LHCN-M2 (cell line): ENCODE results near the gene ZNF784. TPM values are rescaled to one million over a fixed set of nuclear protein-coding genes. Genes with fewer than 3 reads are reported as not detected.

ENCODE experiments used
- DNase-seq: peaks from one replicate; pipeline ENCODE4 v3.0.0-alpha.2; 2012; ENCODE audit warnings: low read depth
- total RNA-seq: library from RNA; depleted of rRNA; stranded (reverse); fragments of >200 nt; gene quantifications from 2 replicates; pipeline ENCODE4 v1.2.3, GENCODE V29; 2014

Gene ZNF784
- total RNA-seq, 1 experiment from 2014 or later = 5.5 TPM

- peak; percentile 68 for DNase-seq
These were observed 18.9 kb upstream of the ZNF784 start, which contains the start of gene ZNF581 for GRCh38 chr19:55643003-55643886. Gene ZNF581, plus strand, starts transcription at chr19:55643649. Its CDS starts 923 bp downstream, at chr19:55644572.

- no peak for DNase-seq
These were observed 18.0 kb upstream of the ZNF784 start for GRCh38 chr19:55642153-55643002.

- no peak for DNase-seq
These were observed 17.2 kb upstream of the ZNF784 start for GRCh38 chr19:55641426-55642152.

- DNase-seq = peak; percentile 69
These were observed 16.4 kb upstream of the ZNF784 start, which contains the start of gene ZNF580 for GRCh38 chr19:55640577-55641425. Gene ZNF580, plus strand, starts transcription at chr19:55641002. Its CDS starts 1,507 bp downstream, at chr19:55642509.

DNA sequence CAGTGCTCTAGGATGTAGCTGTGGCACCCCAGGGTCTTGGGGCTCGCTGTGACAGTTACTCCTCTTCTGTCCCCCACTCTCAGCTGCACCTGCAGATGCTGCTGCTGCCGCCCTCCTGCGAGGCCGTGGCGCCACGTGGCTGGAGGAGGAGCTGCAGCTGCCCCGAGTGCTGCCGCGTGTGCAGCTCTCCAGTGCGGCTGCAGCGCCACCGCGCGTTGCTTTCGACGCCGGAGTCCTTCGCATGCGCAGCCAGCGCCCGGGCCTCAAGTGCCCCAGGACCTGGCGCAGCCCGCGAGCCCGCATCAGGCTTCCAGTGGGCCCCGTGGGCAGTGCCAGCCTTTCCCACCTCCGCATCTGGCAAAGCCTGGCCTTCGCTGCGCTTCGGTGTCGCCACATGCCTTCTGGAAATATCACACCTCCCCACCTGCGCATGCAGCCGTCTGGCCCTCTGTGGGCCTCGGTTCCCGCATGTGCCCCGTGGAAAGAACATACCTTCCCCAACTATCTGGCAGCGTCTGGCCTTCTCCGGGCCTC is 15.7 kb upstream of the ZNF784 start:
- peak; percentile 78 for DNase-seq

DNA sequence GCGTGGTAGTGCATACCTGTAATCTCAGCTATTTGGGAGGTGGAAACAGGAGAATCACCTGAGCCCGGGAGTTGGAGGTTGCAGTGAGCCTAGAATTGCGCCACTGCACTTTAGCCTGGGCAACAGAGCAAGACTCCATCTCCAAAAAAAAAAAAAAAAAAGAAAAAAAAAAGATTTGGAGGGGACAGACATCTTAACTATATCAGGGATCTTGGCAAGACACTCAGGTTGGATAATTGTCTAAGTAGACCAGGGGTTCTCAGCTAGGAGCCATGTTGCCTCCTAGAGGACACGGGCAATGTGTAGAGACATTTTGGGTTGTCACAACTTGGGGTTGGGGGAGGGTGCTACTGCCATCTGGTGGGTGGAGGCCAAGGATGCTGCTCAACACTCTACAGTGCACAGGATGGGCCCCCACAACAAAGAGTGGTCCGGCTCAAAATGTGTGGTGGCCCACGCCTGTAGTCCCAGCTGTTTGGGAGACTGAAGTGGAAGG is 14.5 kb upstream of the ZNF784 start:
- peak; percentile 56 for DNase-seq

GRCh38 chr19:55637534-55637933 is 13.2 kb upstream of the ZNF784 start:
- DNase-seq = no peak

- DNase-seq = no peak
These were observed 12.4 kb upstream of the ZNF784 start for GRCh38 chr19:55636723-55637122.

- DNase-seq = no peak
These were observed 11.6 kb upstream of the ZNF784 start for GRCh38 chr19:55635856-55636440.

GRCh38 chr19:55635334-55635717 is 11.0 kb upstream of the ZNF784 start:
- DNase-seq = no peak

DNA sequence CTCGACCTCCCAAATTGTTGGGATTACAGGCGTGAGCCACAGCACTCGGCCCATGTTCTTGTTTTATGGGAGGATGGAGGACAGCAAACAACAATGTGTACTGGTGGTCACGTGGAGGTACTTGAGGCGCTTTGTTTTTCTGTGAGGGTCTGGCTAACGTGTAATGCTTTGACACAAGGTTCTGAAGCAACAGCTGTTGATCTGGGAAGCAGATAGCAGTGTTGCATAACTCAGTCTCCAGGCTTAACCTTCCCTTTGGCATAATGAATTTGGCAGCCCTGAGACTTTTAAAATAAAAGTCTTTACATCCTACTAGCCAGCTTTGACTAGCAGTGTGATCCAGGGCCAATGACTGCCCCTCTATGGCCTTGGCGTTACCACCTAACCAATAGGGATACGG is 9.5 kb upstream of the ZNF784 start:
- DNase-seq = no peak

GRCh38 chr19:55632463-55632834 is 8.1 kb upstream of the ZNF784 start:
- peak; percentile 88 for DNase-seq

DNA sequence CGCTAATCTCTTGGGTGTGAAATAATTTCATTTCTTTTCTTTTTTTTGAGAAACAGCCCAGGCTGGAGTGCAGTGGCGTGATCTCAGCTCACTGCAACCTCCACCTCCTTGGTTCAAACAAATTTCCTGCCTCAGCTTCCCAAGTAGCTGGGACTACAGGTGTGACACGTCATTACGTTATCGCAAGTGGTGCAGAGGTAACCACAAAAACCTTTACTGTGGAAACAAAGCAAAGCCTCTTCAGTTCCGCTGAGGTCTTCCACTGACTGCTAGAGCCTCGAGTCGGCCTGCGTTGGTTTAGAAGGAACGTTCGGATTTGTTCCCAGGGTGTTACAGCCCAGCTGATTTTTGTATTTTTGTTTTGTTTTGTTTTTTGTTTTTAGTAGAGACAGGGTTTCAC is 2.0 kb upstream of the ZNF784 start:
- DNase-seq = no peak

DNA sequence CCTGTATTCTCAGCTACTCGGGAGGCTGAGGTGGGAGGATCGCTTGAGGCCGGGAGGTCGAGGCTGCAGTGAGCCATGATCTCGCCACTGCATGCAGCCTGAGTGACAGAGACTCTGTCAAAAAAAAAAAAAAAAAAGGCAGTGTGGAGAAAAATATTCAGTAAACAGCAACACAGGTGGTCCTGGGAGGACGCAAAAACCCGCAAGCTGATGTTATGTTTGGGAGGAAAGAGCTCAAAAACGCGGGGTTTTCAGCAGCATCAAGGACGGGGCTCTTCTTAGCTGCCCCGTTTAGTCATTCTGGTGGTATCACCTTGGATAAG is 599 bp upstream of the ZNF784 start:
- no peak for DNase-seq

DNA sequence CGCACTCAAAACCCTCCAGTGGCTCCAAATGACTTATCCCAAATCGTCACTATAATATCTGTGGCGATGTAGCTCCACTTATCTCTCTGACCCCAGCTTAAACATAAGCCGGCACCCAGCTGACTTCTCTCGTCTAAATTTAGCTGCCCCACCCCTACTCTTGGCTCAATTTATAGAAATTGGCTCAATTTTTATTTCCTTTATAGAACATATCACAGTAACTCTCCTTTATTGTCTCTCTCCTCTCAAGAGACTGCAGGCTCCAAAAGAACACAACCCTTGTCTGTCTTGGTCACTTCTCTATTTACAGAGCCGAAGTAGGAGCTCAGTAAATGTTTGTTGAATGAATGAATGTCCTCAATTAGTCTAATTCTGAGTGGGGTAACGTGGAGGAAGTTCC is 805 bp downstream of the ZNF784 start:
- DNase-seq = no peak

DNA sequence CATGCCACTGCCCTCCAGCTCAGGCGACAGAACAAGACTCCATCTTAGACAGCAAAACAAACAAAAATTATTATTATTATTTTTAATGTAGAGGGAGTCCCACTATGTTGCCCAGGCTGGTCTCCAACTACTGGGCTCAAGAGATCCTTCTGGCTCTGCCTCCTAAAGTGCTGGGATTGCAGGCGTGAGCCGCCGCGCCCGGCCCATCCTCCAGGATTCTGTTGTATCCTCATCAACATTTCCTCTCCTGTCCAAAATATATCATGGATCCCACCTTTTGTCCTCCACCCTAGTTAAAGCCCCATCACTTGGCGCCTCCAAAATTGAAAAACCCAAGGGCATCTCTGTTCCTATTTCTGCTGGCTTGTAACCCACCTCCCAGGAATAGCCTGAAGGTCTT is 1.2 kb downstream of the ZNF784 start:
- DNase-seq = no peak

DNA sequence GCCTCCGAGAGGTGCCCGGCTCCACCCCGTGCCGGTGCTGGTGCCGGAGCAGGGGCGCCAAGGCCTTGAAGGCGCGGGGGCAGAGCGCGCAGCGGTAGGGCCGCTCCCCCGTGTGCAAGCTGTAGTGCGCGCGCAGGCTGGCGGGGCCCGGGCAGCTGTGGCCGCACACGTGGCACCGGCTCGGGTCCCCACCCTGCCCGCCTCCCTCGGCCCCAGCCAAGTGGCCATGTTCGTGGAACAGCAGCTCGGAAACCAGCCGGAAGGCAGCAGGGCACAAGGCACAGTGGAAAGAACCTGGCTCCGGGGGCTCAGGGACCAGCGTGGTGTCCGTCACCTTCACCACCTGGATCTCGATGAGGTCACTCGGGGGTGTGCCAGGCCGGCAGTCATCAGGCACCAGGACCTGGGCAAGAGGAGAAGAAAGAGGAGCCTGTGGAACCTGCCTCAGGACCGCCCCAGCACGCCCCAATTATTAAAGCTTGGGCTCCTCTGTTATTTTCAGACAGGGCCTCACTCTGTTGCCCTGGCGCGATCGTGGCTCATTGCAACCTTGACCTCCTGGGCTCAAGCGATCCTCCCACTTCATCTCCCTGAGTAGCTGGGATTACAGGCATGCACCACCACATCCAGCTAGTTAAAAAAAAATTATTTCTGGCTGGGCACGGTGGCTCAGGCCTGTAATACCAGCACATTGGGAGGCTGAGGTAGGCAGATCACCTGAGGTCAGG is 2.0 kb downstream of the ZNF784 start:
- no peak for DNase-seq

DNA sequence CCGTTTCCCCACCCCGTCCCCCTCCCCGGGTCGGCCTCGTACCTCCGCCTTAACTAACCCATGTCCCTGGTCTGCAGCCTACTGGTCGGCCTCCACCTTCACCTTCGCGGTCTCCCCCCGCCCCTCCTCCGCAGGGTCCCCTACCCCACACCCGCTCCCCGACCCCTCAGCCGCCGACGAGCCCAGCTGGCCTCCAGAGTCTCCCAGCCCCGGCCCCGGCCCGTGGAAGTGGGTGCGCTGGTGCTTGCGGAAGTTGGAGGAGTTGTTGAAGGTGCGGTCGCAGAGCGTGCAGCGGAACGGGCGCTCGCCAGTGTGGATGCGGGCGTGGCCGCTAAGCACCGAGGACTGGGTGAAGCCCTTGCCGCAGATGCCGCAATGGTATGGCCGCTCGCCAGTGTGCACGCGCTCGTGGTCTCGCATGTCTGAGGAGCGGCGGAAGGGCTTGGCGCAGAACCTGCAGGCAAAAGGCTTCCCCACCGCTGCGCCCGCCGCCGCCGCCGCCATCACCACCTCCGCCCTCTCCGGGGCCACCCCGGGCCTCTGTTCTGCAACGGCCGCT is 2.6 kb downstream of the ZNF784 start:
- no peak for DNase-seq

DNA sequence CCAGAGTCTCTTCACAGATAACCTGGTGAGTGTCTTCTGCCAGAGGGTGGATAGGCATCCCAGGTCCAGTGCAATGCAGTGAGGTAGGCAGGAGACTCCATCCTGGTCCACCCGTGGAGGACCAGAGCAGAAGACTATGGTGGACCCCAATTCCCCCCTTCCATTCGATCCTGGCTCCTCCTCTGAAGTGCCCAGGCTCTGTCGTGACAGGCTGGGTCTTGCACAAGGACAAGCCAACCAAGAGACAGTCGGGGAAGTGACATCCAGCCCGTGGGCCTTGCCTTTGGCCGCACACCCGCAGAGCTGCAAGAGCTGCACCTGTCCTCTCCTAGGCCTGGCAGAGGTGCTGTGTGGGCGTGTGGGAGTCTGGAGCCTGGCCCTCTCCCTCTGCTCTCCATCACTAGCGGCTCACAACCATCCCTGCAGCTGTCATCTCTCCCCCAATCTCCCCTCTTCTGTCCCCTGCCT is 3.1 kb downstream of the ZNF784 start:
- no peak for DNase-seq
